ENCODE data around the gene PEX12. TPM values are rescaled to one million over a fixed set of nuclear protein-coding genes. Genes with fewer than 3 reads are reported as not detected.

PEX12 gene
- total RNA-seq (2012; rRNA removed): 6.7 and 7.9 TPM in 2 replicates
- polyA plus RNA-seq (2012; rRNA removed): 4.5 and 4.6 TPM in 2 replicates
- polyA plus RNA-seq (2012; cell fraction: cytosol; rRNA removed): 1.8 and 3.7 TPM in 2 replicates
- polyA plus RNA-seq (2012; cell fraction: nucleus; rRNA removed; ENCODE audit: low replicate concordance): 0.75 and 1.7 TPM in 2 replicates
- Bru-seq, nascent RNA: percentile 44 among the genes with signal in this experiment
- percentile 33 among the genes with signal in this experiment for BruChase-seq, experiment 1, labeled RNA remaining after a 6-hour chase
- percentile 56 among the genes with signal in this experiment for BruChase-seq, experiment 2, labeled RNA remaining after a 2-hour chase
- long read RNA-seq, transcript PEX12-201 (3 exons, 2,675 nt): major isoform, 11 of 12 reads
- long read RNA-seq, partial matches to known transcripts: 1 of 12 reads
- long read RNA-seq, other reads (novel, unspliced or antisense): 0 of 12 reads

DNA sequence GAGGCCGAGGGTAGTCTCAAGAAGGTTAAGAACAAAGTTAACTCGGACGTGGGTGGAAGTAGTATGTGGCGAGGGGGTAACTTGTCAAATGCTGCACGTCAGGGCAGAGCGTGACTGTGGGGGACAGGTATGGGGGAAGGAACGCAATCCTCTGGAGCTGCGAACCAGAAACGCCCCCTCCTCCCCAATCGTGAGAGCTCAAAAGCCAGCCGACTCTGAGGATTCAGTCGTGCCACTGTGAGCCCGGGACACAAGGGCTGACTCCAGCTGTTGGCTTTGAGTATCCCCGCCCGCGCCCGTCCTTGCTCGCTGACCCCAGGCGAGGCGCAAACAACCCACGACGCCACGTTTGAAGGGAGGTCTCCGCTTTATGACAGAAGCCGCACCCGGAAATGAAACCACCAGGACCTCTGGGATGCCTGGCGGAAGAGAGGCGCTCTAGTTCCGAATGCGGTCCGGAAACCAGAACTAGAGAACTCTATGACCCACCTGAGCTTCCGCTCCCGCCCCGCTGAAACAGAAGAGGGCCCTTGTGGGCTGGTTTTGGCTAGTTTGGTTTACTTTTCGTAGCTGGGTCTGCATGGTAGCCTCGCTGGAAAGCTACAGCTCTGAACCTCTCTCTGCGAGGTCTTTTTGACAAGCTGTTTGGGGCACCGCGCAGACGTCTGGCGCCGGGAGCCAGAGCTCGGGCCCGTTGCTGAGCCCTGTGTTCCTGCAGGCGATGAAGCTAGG lies at the start of gene PEX12:
Gene PEX12, minus strand, starts transcription at position 375 of the 732 bp plus-strand sequence. CDS start 550 bp downstream, outside the sequence.
- Histone ChIP-seq H4K20me1 (ENCODE audit: insufficient read depth, low read length) (no peaks in the 10 kb centered on the region), H3K4me2 (ENCODE audit: low read depth, low read length) (peak within 1 kb of the TSS; percentile 99), H4K91ac (ENCODE audit: insufficient read depth, low read depth, low read length) (peak within 1 kb of the TSS; percentile 91), H2AFZ (replicated peaks; ENCODE audit: low read length, poor library complexity) (peak within 1 kb of the TSS; percentile 98), H3K18ac (ENCODE audit: low read depth, low read length) (peak within 1 kb of the TSS; percentile 56), H3K4ac (ENCODE audit: low read depth, low read length) (peak within 1 kb of the TSS; percentile 98), H3K4me1 (ENCODE audit: control insufficient read depth, insufficient read depth, low read length) (peaks cover 2% of the 10 kb centered on the region), H3K23ac (ENCODE audit: low read depth, low read length) (peak within 1 kb of the TSS; percentile 97), H2BK15ac (ENCODE audit: low read depth, low read length) (no peak within 1 kb of the TSS), H3K9ac (ENCODE audit: low read depth, low read length) (peak within 1 kb of the TSS; percentile 88), H2BK120ac (ENCODE audit: low read depth, low read length) (peak within 1 kb of the TSS; percentile 50), H2BK20ac (ENCODE audit: low read depth, low read length) (peak within 1 kb of the TSS; percentile 16; the same call in 1 of the 2 replicates), H2BK5ac (ENCODE audit: low read depth, low read length, poor library complexity, severe bottlenecking) (peak within 1 kb of the TSS; percentile 75), H3K27me3 (ENCODE audit: control insufficient read depth, insufficient read depth, low read length) (no peaks in the 10 kb centered on the region), H3K9me1 (ENCODE audit: insufficient read depth, low read length) (peaks cover 8% of the 10 kb centered on the region; the same call in 1 of the 2 replicates), H3K79me1 (ENCODE audit: low read depth in 1 of 2, low read length in 2 of 2) (peaks cover 22 to 28% of the 10 kb centered on the region in 2 experiments; a peak in 3 of 4 replicates), H4K8ac (ENCODE audit: low read depth in 2 of 2, low read length in 2 of 2) (peak within 1 kb of the TSS; percentile 94 to 99), H3K36me3 (ENCODE audit: control insufficient read depth, insufficient read depth, low read length) (peaks cover 4% of the 10 kb centered on the region), H3K9me3 (ENCODE audit: control insufficient read depth, insufficient read depth, low read length) (no peaks in the 10 kb centered on the region), H3K4me3 (ENCODE audit: insufficient read depth, low read depth, low read length) (peak within 1 kb of the TSS; percentile 79), H3K27ac (ENCODE audit: insufficient read depth, low read length) (peak within 1 kb of the TSS; percentile 83), H3K14ac (replicated peaks; ENCODE audit: low read depth, low read length) (peak within 1 kb of the TSS; percentile 96), H2AK5ac (ENCODE audit: low read depth, low read length) (peak within 1 kb of the TSS; percentile 97), H2AK9ac (replicated peaks; ENCODE audit: low read depth, low read length, poor library complexity) (peak within 1 kb of the TSS; percentile 99), H3K56ac (ENCODE audit: extremely low read depth, insufficient read depth, low read length) (peak within 1 kb of the TSS; percentile 77), H4K5ac (ENCODE audit: low read depth, low read length) (peak within 1 kb of the TSS; percentile 96)
- in situ Hi-C loops (cut with MboI; ENCODE audit: low sequenced_read_pairs) (loop anchor here (25.0 kb wide), 1 partner anchor 591 kb away; the partner anchor contains the start of gene LIG3), intact Hi-C loops (cut with micrococcal nuclease) (loop anchor here (1.0 kb wide), 1 partner anchor 10 kb away; no protein-coding TSS in a partner anchor), dilution Hi-C loops (cut with HindIII; ENCODE audit: low sequenced_read_pairs, unreplicated experiment) (no loop called here)
- POLR2A ChIA-PET (ENCODE audit: unreplicated experiment): interaction anchor here (0.9 to 1.3 kb wide), 4 partner anchors 8 to 135 kb away, joined by 3 to 6 read pairs (median 4); partner anchors contain the start of gene AP2B1
- ATAC-seq (ENCODE audit: low read depth) (peak; percentile 96), DNase-seq (peak; percentile 80)
- TF ChIP-seq MAZ (IDR thresholded peaks at IDR 0.05; ENCODE audit: borderline replicate concordance, low read depth, low read length): 0 out of 2 replicates have a peak, but pooled peaks have one; percentile 24
- TF ChIP-seq MXI1 (IDR thresholded peaks at IDR 0.05; ENCODE audit: borderline replicate concordance, low read depth, low read length): peak; percentile 75
- TF ChIP-seq RAD21 (IDR thresholded peaks at IDR 0.05; ENCODE audit: low read length): no peak
- TF ChIP-seq POLR2A (IDR thresholded peaks at IDR 0.05; ENCODE audit: low read depth, low read length): peak; percentile 55; the same call in 1 of the 2 replicates
- TF ChIP-seq ELK1 (IDR thresholded peaks at IDR 0.05; ENCODE audit: borderline replicate concordance, low read depth, low read length): no peak
- WGBS, 2 experiments (ENCODE audit: extremely low coverage in 2 of 2, insufficient read length in 1 of 2): 0% methylated on average over 15 of the region's 45 CpGs; no CpG with 5 or more reads in 1 of the 2 experiments
- CTCF ChIA-PET: interaction anchor here (1.4 kb wide), 1 partner anchor 11 kb away, joined by 6 read pairs; no protein-coding TSS in a partner anchor
- no TSS peak for BruUV-seq (replicated peaks)

Data from IMR-90 (cell line).